OCI-LY1 (cell line): ENCODE data around the gene LAMA1.

Source experiments
- H2AFZ ChIP-seq: fragments of 200-600 bp; sonication (generic), shearing (Covaris generic); 2 replicates; pipeline ENCODE4 v1.6.0; 2014; ENCODE audit warnings: antibody characterized with exemption, mild to moderate bottlenecking, low read length
- H3F3A ChIP-seq: fragments of 200-600 bp; sonication (generic), shearing (Covaris generic); 2 replicates; pipeline ENCODE4 v1.6.0; 2014; ENCODE audit warnings: mild to moderate bottlenecking, antibody characterized with exemption, low read length, moderate library complexity; ENCODE audit not compliant: insufficient read depth
- H3K27ac ChIP-seq: fragments of 200-600 bp; sonication (generic); 2 replicates; pipeline ENCODE4 v1.5.1; 2014; ENCODE audit warnings: low read length, mixed run types, mild to moderate bottlenecking, low read depth; ENCODE audit not compliant: poor library complexity, severe bottlenecking
- H3K27me3 ChIP-seq: fragments of 200-600 bp; sonication (generic); 2 replicates; pipeline ENCODE4 v1.6.0; 2014; ENCODE audit warnings: antibody characterized with exemption, mild to moderate bottlenecking, low read length, moderate library complexity; ENCODE audit not compliant: insufficient read depth
- H3K36me3 ChIP-seq: fragments of 200-600 bp; sonication (generic); 2 replicates; pipeline ENCODE4 v1.6.1; 2014; ENCODE audit warnings: mild to moderate bottlenecking, antibody characterized with exemption, low read length, moderate library complexity, mixed read lengths; ENCODE audit not compliant: insufficient read depth
- H3K4me1 ChIP-seq: fragments of 200-600 bp; sonication (generic); 2 replicates; pipeline ENCODE4 v1.5.1; 2014; ENCODE audit warnings: mild to moderate bottlenecking, low read length, moderate library complexity; ENCODE audit not compliant: insufficient read depth, severe bottlenecking
- H3K4me2 ChIP-seq: fragments of 200-600 bp; sonication (generic), shearing (Covaris generic); 2 replicates; pipeline ENCODE4 v1.6.1; 2014; ENCODE audit warnings: low read length
- H3K4me3 ChIP-seq: fragments of 200-600 bp; sonication (generic); 2 replicates; pipeline ENCODE4 v1.5.1; 2014; ENCODE audit warnings: low read length, low read depth, mild to moderate bottlenecking, mixed read lengths; ENCODE audit not compliant: poor library complexity, severe bottlenecking
- H3K79me2 ChIP-seq: fragments of 200-600 bp; shearing (Covaris generic); 2 replicates; pipeline ENCODE4 v1.6.1; 2016; ENCODE audit warnings: mixed run types, low read length, mixed read lengths; ENCODE audit not compliant: insufficient read depth
- H3K9ac ChIP-seq: fragments of 200-600 bp; sonication (generic), shearing (Covaris generic); 2 replicates; pipeline ENCODE4 v1.6.1; 2014; ENCODE audit warnings: mild to moderate bottlenecking, low read length, mixed read lengths
- H3K9me2 ChIP-seq: fragments of 200-600 bp; sonication (generic), shearing (Covaris generic); 2 replicates; pipeline ENCODE4 v1.6.1; 2014; ENCODE audit warnings: low read depth, mild to moderate bottlenecking, low read length, mixed read lengths
- H3K9me3 ChIP-seq: fragments of 200-600 bp; shearing (Covaris generic); 2 replicates; pipeline ENCODE4 v1.6.1; 2014; ENCODE audit warnings: low read length, mixed read lengths
- H4K20me1 ChIP-seq: fragments of 200-600 bp; sonication (generic), shearing (Covaris generic); 2 replicates; pipeline ENCODE4 v1.6.0; 2016; ENCODE audit warnings: mild to moderate bottlenecking, low read length; ENCODE audit not compliant: insufficient read depth
- CTCF ChIP-seq: fragments of 200-600 bp; sonication (generic), shearing (Covaris generic); IDR thresholded peaks from 2 replicates; pipeline ENCODE4 v1.5.1; 2017; ENCODE audit warnings: mild to moderate bottlenecking, antibody characterized with exemption, low read length, moderate library complexity, mixed read lengths
- EZH2 ChIP-seq: fragments of 200-600 bp; sonication (generic), shearing (Covaris generic); IDR thresholded peaks from 2 replicates; pipeline ENCODE4 v1.8.0; 2017; ENCODE audit warnings: borderline replicate concordance, mixed run types, mild to moderate bottlenecking, antibody characterized with exemption, low read length, moderate library complexity, mixed read lengths

LAMA1 gene

GRCh38 chr18:7056026-7056425 lies 61.6 kb downstream of the LAMA1 start:
- H3K9me2 ChIP-seq = no peaks in the 10 kb centered on the region

DNA sequence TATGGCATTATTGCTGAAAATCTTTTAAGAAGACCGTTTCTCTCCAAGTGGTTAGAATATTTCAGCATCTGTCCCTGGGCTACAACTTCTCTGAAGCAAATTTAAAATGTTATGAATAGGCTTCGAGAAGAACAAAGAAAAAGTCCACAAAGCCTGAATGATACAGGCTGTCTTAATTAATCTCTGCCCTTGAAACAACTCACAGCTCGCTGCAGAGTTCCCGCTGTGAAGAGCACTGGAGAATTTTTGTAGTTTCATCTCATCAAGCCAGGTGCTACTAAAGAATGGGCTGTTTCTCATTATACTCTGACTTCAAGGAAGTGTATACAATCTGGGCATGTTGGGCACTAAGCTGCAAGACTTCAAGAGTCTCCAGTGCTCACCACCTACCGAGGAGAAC lies 67.6 kb downstream of the LAMA1 start:
- no peaks in the 10 kb centered on the region for H3F3A ChIP-seq
- no peaks in the 10 kb centered on the region for H4K20me1 ChIP-seq
- no peaks in the 10 kb centered on the region for H3K27me3 ChIP-seq
- no peak overlapping the region for H3K4me3 ChIP-seq
- H3K9me3 ChIP-seq = no peaks in the 10 kb centered on the region
- no peaks in the 10 kb centered on the region for H3K9me2 ChIP-seq
- no peaks in the 10 kb centered on the region for H3K4me1 ChIP-seq
- H2AFZ ChIP-seq = no peak overlapping the region
- TF ChIP-seq CTCF (no peak), EZH2 (no peak)
- H3K36me3 ChIP-seq = no peaks in the 10 kb centered on the region
- no peak overlapping the region for H3K9ac ChIP-seq
- H3K27ac ChIP-seq = no peak overlapping the region
- H3K4me2 ChIP-seq = no peak overlapping the region
- H3K79me2 ChIP-seq = no peaks in the 10 kb centered on the region

More at GRCh38 chr18:7056026-7056425, 61.6 kb downstream of the LAMA1 start:
- Histone ChIP-seq H3K9ac (no peak overlapping the region), H2AFZ (no peak overlapping the region), H3K4me2 (no peak overlapping the region), H3K27me3 (no peaks in the 10 kb centered on the region), H3K4me1 (no peaks in the 10 kb centered on the region), H3F3A (no peaks in the 10 kb centered on the region), H3K9me3 (no peaks in the 10 kb centered on the region), H3K36me3 (no peaks in the 10 kb centered on the region), H4K20me1 (no peaks in the 10 kb centered on the region), H3K27ac (no peak overlapping the region), H3K79me2 (no peaks in the 10 kb centered on the region), H3K4me3 (no peak overlapping the region)
- TF ChIP-seq EZH2 = no peak
- TF ChIP-seq CTCF = no peak

GRCh38 chr18:7048081-7048480 lies 69.5 kb downstream of the LAMA1 start:
- H3K9me2 ChIP-seq = no peaks in the 10 kb centered on the region
- H3K27me3 ChIP-seq = no peaks in the 10 kb centered on the region; the same call in 1 of the 2 replicates
- H3K9ac ChIP-seq = no peak overlapping the region
- no peaks in the 10 kb centered on the region for H3K4me1 ChIP-seq
- TF ChIP-seq CTCF (no peak), EZH2 (no peak)
- H3K79me2 ChIP-seq = no peaks in the 10 kb centered on the region
- H3F3A ChIP-seq = no peaks in the 10 kb centered on the region
- no peak overlapping the region for H3K4me2 ChIP-seq
- H3K36me3 ChIP-seq = no peaks in the 10 kb centered on the region
- H3K4me3 ChIP-seq = no peak overlapping the region
- H2AFZ ChIP-seq = no peak overlapping the region
- no peaks in the 10 kb centered on the region for H4K20me1 ChIP-seq
- no peak overlapping the region for H3K27ac ChIP-seq
- H3K9me3 ChIP-seq = no peaks in the 10 kb centered on the region
